ENCODE data around the gene ANTXR1. TPM values are rescaled to one million over a fixed set of nuclear protein-coding genes. Genes with fewer than 3 reads are reported as not detected.

ANTXR1 gene
- total RNA-seq, 1 donor from 2014 or later: 144 TPM

DNA sequence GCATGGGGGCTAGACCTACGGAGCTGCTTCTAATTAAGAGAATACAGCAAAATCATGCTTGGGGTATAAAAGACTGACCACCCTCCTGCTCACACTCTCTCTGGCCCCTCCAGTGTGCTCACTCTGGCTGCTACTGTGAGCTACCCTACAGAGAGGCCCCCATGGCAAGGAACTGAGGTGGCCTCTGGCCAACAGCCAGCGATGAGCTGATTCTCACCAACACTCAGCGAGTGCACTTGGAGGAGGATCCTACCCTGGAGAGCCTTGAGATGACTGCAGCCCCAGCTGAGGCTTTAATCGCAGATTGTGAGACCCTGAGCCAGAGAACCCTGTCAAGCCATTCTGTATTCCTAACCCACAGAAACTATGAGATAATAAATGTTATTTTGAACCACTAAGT, 285.9 kb downstream of the ANTXR1 start:
- H3K4me1 Mint-ChIP-seq: peaks cover 10% of the 10 kb centered on the region
- no peak overlapping the region for H3K4me3 Mint-ChIP-seq
- H3K36me3 Mint-ChIP-seq: no peaks in the 10 kb centered on the region
- TF ChIP-seq, protein P1, sequence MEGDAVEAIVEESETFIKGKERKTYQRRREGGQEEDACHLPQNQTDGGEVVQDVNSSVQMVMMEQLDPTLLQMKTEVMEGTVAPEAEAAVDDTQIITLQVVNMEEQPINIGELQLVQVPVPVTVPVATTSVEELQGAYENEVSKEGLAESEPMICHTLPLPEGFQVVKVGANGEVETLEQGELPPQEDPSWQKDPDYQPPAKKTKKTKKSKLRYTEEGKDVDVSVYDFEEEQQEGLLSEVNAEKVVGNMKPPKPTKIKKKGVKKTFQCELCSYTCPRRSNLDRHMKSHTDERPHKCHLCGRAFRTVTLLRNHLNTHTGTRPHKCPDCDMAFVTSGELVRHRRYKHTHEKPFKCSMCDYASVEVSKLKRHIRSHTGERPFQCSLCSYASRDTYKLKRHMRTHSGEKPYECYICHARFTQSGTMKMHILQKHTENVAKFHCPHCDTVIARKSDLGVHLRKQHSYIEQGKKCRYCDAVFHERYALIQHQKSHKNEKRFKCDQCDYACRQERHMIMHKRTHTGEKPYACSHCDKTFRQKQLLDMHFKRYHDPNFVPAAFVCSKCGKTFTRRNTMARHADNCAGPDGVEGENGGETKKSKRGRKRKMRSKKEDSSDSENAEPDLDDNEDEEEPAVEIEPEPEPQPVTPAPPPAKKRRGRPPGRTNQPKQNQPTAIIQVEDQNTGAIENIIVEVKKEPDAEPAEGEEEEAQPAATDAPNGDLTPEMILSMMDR (IDR thresholded peaks at IDR 0.05; ENCODE audit: unreplicated experiment): no peak
- peaks cover 9% of the 10 kb centered on the region for H3K27me3 Mint-ChIP-seq (ENCODE audit: low read depth)
- H3K9me3 Mint-ChIP-seq: no peaks in the 10 kb centered on the region
- no peak overlapping the region for H3K27ac Mint-ChIP-seq
- no peak for DNase-seq (ENCODE audit: low spot score in 2 of 2, unreplicated experiment in 2 of 2)

Small RNAs within 50 kb of the gene (microRNA-seq; reads per million reads assigned to microRNA genes)
- 12.6 reads per million, percentile 36 among the genes with 10 or more reads in this experiment for gene MIR3126

Other genes starting within 250 kb of the ANTXR1 start
- gene BMP10, start 141.8 kb upstream of the ANTXR1 start, total RNA-seq: 0.13 TPM in 1 of 3 replicates, not detected in the others
- gene GKN2, start 60.3 kb upstream of the ANTXR1 start, total RNA-seq: not detected in 3 replicates
- gene GKN1, start 38.5 kb upstream of the ANTXR1 start, total RNA-seq: not detected in 3 replicates